Left lobe of liver (tissue), 2 donors: ENCODE results near the gene LHPP. TPM values are rescaled to one million over a fixed set of nuclear protein-coding genes. Genes with fewer than 3 reads are reported as not detected.
"Not testable (repeated sequence)": the region's sequence is repeated elsewhere in the genome, so short reads cannot be mapped to it uniquely, and the experiment has no call there.

ENCODE experiments used
- ATAC-seq: fragments of 200-7000 bp; cut with Tn5 transposase; one replicate; pipeline ENCODE4 v1.9.1; 2020; ENCODE audit warnings: mild to moderate bottlenecking, moderate library complexity
- DNase-seq: peaks from one replicate; pipeline ENCODE4 v3.0.0-alpha.2; 2020; ENCODE audit warnings: low spot score
- total RNA-seq: library from RNA; stranded (reverse); gene quantifications from one replicate; pipeline ENCODE4 v1.2.1, GENCODE V29; 2021
- donor health status: DM: no; HTN: no; CAD: no; lungs with moderate emphysema.
- donor health status: DM: no; HTN: yes; CAD: no.

Gene LHPP, protein sequence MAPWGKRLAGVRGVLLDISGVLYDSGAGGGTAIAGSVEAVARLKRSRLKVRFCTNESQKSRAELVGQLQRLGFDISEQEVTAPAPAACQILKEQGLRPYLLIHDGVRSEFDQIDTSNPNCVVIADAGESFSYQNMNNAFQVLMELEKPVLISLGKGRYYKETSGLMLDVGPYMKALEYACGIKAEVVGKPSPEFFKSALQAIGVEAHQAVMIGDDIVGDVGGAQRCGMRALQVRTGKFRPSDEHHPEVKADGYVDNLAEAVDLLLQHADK
- 52.0 TPM for total RNA-seq

DNA sequence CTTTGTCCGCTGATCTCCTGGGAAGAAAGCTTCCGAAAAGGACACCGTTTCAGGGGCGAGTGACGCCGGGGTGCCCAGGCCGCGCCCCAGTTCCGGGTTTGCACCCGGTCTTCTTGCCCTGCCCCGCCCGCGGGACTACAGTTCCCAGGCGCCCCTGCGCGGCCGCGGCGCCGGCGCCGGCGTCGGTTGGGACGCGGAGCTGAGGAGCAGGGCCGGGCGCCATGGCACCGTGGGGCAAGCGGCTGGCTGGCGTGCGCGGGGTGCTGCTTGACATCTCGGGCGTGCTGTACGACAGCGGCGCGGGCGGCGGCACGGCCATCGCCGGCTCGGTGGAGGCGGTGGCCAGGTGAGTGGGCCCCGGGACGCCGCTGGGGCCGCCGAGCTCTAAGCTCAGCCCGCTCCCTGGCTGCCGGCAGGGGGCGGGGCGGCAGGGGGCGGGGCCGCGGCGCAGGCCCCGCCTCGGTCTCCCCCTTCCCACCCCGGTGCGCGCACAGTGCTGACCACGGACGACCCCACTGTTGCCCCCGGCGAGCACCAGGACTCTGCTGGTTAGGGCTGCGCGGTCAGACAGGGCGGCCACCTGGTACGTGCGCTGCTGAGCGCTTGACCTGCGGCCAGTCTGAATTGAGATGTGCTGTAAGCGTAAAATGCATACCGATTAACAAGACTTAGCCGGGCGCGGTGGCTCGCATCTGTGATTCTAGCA lies at the start of gene LHPP:
Gene LHPP, plus strand, starts transcription at position 182 of the 706 bp plus-strand sequence. Its CDS starts 40 bp downstream, at position 222.
- peak; percentile 90 for DNase-seq
- peak; percentile 91 for ATAC-seq

DNA sequence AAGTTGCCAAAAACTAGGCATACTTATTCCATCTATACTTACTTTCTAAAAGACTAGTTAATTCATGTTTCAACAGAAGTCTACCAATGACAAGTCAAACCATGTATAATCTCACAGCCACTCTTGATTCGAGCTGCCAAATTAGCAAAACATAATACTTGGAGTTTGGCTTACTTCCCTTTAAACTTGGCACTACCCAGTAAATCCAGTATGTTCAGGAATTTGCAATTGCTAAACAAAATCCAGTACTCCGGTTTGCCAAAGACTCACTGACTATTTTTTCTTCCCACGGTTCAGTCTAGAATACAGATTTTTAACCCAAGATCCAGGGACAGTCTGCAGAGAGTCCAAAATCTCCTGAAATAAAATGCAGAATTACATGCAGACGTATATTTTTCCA lies 47.5 kb upstream of the LHPP start:
- no peak for DNase-seq
- ATAC-seq: no peak

DNA sequence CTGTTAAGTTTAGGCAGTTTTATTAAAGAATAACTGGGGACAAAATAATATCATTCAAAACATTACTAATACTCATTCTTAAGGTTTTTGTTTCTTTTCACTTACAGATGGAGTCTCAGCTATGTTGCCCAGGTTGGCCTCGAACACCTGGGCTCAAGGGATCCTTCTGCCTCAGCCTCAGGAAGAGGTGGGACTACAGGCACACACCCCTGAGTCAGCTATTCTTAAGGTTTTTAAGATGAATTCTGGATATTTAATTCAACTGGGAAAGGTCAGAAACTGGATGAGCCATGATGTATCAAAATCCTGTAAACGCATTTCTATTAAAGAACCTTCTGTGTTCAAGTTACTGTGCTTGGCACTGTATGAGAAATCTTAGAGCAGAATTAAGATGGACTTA lies 46.4 kb upstream of the LHPP start:
- DNase-seq (no peak), ATAC-seq (no peak)

DNA sequence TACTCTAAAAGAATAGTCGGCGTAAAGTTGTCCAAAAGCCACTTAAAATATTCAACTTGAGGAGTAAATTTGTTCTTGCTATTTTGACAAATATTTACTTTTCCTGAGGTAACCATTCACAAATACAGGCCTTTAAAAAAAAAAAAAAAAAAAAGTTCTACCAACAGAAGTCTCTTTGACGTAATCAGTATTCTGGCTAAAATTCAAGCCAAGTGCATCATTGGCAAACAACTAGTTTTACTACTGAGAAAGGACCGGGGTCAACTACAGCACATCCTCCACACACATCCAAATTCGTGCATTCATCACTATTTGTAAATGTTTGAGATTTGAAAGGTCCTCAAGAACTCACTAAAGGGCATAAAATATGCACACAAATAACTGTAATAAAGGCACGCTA lies 44.9 kb upstream of the LHPP start:
- ATAC-seq (peak; percentile 18), DNase-seq (no peak)

DNA sequence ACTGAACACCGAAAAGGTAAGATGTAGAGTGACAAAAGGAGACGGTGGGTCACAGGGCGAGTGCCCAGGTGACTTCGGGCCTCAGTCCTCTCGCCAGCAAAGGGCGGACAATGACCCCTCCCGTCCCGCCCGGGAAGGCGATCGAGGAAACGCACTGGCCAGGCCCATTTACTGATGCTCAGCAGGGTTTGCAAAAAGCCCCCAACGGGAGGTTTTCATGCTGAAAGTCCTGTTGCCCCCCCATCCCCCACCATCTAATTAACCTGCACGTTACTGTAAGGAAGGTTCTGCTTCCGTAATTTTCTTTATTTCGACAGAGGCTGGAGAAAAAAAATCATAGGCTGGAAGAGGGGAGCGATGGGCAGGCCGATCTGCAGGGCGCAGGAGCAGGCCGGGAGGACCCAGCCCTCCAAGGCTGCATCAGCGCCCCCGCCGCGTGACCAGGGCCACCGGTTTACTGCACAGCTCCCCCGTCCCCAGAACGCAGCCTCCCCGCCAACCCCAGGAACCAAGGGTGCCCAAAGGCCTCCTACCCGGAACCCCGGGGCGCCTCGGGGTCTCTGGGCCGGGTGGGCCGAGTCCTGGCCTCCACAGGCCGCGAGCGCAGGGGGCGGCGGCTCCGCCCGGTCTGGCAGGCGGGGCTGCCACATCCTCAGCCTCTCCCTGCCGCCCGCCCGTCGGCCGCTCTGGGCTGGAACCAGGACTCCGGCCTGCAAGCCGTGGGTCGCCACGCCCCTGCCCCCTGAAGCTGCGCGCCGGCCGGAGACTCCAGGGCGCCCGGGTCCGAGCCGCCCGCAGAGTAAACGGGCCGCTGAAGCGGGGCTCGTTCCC lies 43.5 kb upstream of the LHPP start:
- DNase-seq (peak; percentile 60), ATAC-seq (peak; percentile 37)

DNA sequence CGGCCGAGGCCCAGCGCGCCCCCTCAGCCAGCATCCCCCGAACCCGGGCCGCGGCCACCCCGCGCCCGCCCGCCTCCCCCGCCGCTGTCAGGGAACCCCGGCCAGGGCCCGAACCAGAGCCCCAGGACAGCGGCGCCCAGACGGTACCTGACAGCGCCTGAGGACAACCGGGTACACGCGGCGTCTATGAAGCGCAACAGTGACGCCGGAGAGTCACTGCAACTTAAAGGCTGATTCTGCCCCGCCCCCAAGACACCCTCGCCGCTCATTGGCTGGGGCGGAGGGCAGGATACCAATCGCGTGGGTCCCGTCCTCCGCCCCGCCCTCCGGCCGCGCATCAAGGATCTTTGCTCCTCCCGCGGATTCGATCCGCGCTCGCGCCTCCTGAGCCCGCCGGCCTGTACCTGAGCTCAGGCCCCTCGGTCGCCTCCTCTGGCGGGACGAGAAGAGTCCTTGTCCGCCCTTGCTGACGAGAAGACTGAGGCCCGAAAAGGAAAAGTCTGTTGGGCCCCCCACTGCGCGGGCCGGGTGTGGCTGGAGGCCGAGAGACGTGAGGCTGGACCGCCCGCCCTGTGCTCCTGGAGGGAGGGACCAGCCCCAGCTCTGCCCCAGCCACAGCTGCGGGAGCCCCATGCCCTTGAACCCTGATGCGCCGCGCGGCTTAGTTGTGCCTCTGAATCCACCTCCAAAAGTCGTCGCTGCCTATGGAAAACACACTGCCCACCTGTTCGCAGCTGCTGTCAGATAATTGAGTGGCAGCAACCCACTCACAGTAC lies 42.7 kb upstream of the LHPP start, which contains the start of gene OAT:
Gene OAT, minus strand, starts transcription at position 198 of the 776 bp plus-strand sequence. CDS start 6,752 bp downstream, outside the sequence.
- ATAC-seq (peak; percentile 93), DNase-seq (peak; percentile 95)

DNA sequence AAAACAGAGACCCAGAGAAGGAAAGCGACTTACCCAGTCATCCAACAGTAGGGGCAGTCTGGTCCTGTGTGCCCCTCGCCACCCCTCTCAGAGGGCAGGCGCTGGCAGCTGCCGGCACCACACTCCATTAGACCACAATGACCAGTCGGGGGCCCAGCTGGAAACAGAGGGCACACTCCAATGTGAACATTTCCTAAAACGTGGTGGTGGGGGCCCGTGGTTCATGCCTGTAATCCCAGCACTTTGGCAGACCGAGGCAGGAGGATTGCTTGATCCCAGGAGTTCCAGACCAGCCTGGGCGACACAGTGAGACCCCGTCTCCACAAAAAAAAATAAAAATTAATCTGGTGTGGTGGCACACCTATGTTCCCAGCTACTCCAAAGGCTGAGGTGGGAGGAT lies 42.0 kb upstream of the LHPP start:
- DNase-seq (no peak), ATAC-seq (no peak)

DNA sequence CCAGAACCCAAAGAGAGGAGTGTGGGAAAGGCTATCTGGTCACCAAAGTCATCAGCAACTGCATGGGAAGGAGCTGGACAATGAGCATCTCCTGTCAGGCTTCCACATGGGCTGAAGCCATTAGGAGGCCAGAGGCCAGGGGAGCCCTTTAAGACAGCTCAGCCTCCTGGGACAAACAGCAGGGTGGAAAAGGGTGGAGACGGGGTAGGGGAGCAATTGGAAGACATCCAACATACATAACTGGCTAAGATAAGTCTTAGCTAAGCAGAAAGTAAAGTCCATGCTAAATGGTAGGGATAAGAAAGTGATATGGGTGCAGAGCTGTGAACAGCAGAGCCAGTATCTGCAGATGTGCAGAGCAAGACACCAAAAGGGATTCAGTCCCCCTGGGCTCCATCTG lies 41.4 kb upstream of the LHPP start:
- ATAC-seq (no peak), DNase-seq (no peak)

DNA sequence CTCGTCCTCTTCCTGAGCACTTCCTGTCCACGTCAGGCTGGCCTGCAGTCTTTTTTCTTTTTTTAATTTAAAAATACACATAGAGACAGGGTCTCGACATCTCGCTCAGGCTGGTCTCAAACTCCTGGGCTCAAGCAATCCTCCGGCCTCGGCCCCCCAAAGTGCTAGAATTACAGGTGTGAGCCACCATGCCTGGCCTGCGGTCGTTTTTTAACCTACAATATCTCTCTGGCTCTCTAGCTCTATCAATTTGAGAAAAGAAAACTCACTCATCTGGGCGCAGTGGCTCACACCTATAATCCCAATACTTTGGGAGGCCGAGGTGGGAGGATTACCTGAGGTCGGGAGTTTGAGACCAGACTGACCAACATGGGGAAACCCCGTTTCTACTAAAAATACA lies 38.9 kb upstream of the LHPP start:
- DNase-seq: no peak
- no peak for ATAC-seq

DNA sequence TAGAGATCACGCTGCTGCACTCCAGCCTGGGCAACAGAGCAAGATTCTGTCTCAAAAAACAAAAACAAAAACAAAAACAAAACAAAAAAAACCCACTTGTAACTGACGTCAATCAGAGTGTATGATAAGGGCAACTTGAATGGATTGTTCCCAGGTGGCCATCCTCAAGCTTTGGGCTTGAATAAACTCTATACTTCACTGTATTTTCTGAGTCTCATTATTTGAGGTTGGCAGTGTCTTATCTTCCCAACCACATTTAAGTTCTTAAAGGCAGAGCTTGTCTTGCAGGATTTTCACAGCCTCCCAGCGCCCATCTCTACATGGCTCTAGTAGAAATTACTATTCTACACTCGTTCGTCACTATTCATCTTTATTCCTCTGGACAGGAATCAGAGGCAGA lies 37.8 kb upstream of the LHPP start:
- no peak for DNase-seq
- no peak for ATAC-seq

DNA sequence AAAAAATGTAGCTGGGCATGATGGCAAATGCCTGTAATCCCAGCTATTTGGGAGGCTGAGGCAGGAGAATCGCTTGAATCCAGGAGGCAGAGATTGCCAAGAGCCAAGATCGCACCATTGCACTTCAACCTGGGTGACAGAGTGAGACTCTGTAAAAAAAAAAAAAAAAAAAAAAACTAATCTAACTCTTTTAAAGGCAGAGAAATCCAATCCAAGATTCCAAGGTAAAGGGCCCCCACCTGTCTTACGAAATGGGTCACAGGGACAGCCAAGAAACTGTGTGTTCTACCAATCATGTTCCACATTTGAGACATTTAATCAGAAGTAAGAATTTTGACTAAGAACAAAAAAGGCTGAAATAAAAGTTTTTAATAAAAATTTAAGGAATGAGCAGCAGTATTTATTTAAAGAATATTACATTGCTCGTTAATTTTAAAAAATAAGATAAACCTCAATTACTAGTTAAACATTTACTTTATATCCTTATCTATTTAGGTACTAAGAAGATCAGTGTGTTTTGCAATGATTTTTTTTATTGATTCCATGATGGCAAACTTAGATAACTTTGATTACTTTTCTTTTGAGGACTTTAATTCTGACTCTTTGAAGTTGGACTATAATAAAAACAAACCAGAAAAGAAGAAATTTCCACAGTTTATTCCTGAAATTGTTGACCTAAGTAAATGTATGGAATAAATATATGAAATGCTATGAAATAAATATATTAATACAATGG lies 36.2 kb upstream of the LHPP start:
- DNase-seq (peak; percentile 72), ATAC-seq (peak; percentile 65)

DNA sequence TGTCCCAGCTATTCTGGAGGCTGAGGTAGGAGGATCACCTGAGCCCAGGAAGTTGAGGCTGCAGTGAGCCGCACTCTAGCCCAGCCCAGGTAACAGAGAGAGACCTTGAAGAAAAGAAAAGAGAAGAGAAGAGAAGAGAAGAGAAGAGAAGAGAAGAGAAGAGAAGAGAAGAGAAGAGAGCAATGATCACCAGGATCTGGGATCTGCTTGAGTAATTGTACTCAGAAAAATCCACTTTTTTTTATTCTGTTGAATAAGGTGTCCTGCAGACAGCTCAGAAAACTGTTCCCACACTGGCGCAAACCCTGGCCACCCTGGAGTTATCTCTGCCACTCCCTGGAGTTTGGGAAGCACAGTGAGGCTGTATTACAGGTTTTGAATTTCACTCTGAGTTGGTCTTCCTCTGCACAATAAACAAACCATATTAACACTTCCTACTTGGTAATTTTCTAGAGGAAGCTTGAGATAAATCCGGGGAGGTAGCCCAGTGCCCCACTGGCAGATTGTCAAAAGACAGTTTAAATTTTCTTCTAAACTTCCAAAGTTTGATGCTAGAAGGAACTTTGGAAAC lies 33.3 kb upstream of the LHPP start:
- ATAC-seq (no peak), DNase-seq (no peak)

DNA sequence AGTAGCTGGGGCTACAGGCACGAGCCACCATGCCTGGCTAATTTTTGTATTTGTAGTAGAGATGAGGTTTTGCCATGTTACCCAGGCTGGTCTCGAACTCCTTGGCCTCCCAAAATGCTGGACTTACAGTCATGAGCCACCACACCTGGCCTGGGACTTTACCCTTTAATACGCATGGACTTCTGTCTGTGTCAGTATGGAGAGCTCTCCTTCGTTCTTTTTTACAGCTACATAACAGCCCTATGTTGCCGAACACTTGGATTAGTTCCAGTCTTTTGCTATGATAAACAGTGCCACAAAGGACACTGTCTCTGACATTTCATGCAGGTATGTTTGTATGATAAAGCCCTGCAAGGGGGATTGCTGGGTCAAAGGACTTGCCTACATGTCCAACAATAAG lies 32.0 kb upstream of the LHPP start:
- no peak for DNase-seq
- ATAC-seq: peak; percentile 42

DNA sequence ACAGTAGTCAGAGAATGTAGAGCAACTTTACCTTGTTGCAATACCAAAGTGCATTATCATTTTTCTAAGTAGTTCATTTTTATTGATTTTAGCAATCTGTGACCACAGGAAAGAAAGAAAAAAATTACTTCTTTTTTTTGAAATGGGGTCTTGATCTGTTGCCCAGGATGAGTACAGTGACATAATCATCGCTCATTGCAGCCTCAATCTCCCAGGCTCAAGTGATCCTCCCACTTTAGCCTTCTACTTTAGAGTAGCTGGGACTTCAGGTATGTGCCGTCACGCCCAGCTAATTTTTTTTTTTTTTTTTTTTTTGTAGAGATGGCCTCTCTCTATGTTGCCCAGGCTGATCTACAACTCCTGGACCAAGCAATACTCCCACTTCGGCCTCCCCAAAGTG lies 31.5 kb upstream of the LHPP start:
- ATAC-seq: no peak
- no peak for DNase-seq

DNA sequence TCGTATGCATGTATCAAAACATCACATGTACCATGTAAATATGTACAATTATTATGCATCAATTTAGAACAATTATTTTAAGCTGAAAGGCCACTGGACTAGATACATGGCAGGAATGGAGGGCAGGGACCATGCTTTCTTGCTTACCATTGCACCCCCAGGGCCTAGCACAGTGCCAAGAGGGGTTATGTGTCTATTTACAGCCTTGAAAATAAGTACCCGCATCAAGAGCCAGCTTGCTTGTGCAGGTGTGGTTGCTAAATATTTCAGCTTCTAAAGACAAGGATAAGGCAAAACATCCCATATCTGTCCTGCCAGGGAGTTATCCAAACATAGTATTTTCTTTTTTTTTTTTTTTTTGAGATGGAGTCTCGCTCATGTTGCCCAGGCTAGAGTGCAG lies 28.2 kb upstream of the LHPP start:
- ATAC-seq (no peak), DNase-seq (no peak)

DNA sequence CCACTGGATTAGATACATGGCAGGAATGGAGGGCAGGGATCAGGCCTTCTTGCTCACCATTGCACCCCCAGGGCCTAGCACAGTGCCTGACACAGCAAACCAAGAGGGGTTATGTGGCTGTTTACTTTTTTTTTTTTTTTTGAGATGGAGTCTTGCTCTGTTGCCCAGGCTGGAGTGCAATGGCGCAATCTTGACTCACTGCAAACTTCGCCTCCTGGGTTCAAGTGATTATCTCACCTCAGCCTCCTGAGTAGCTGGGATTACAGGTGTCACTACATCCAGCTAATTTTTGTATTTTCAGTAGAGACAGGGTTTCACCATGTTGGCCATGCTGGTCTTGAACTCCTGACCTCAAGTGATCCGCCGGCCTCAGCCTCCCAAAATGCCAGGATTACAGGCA lies 25.9 kb upstream of the LHPP start:
- DNase-seq, ATAC-seq: not testable (repeated sequence)

DNA sequence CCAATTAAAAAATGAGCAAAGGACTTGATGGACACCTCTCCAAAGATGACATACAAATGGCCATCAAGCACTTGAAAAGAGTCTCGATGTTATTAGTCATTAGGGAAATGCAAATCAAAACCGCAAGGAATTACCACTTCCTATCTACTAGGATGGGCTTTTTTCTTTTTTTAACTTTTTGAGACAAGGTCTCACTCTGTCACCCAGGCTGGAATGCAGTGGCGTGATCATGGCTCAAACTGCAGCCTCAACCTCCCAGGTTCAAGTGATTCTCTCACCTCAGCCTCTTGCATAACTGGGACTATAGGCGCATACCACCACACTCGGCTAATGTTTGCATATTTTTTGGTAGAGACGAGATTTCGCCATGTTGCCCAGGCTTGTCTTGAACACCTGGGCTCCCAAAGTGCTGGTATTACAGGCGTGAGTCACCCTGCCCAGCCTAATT lies 25.4 kb upstream of the LHPP start:
- DNase-seq (no peak), ATAC-seq (no peak)

DNA sequence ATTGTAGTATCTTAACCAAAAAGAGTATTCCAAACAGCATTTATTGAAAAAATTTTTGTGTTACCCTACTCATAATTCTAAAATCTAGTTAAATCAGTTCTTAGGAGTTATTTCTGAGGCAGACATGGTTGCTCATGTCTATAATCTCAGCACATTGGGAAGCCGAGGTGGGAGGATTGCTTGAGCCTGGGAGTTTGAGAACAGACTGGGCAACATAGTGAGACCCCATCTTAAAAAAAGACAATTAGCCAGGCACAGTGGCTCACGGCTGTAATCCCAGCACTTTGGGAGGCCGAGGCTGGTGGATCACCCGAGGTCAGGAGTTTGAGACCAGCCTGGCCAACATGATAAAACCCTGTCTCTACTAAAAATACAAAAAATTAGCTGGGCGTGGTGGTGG lies 19.9 kb upstream of the LHPP start:
- not testable (repeated sequence) for DNase-seq, ATAC-seq

DNA sequence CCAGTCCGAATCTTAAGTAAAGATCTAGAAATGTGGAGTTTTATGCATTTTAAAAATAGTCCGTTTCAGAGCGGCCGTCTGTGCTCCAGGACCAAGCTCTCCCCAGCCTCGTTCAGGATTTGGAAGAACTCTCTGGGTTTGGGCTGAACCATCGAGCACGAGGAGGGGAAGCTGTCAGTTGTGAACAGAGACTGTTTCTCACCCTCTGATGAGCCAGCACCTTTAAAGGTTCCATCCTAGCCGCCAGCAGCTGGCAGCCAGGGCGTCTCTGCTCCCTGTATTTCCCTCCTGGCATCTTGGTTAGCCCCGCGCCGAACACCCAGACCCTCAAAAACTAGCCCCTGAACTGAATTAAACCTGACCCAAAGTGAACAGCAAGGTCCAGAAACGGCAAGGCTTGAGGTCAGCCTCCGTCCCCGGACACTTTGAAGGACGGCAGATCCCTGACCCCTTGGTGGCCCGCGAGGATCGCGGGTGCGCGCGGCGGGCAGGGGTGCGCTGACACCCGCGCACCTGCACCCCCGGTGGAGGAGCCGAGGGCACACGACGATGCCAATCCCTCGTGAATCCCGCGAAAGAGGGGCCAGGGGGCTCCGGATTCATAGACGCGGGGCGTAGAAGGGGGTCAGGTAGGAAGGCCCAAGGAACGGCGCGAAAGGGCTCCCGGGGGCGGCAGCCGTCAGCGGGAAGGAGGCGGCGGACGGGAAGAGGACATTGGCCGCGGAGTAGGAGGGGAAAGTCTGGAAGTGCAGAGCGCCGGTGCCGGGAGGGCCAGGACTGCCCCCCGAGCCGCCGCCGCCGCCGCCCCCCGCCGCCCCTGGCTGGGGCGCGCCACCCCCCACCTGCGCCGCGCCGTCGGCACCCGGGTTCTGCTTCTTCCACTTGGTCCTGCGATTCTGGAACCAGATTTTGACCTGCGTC lies 14.5 kb upstream of the LHPP start:
- DNase-seq (no peak), ATAC-seq (peak; percentile 19)
